Adipocyte (in vitro differentiated cells): ENCODE measurements around the gene STAB1.
A peak's percentile ranks its signal among the peaks of the same experiment; 100 is the strongest.

ENCODE experiments used
- DNase-seq: peaks from one replicate; pipeline ENCODE4 v3.0.0-alpha.2; 2015; ENCODE audit warnings: low read depth
- H3K27me3 ChIP-seq: replicated peaks from 2 replicates; pipeline ENCODE4 v1.7.0; 2013; ENCODE audit warnings: mild to moderate bottlenecking, low read length, moderate library complexity; ENCODE audit not compliant: control insufficient read depth, insufficient read depth
- H3K36me3 ChIP-seq: 2 replicates; pipeline ENCODE4 v1.7.0; 2013; ENCODE audit warnings: low read length, mild to moderate bottlenecking, moderate library complexity; ENCODE audit not compliant: control insufficient read depth, insufficient read depth, severe bottlenecking
- H3K4me1 ChIP-seq: 2 replicates; pipeline ENCODE4 v1.7.0; 2013; ENCODE audit warnings: mild to moderate bottlenecking, low read length, moderate library complexity; ENCODE audit not compliant: control insufficient read depth, insufficient read depth
- H3K4me3 ChIP-seq: 2 replicates; pipeline ENCODE4 v1.7.0; 2013; ENCODE audit warnings: mild to moderate bottlenecking, low read length, moderate library complexity
- H3K9ac ChIP-seq: 2 replicates; pipeline ENCODE4 v1.7.0; 2013; ENCODE audit warnings: mild to moderate bottlenecking, low read length, moderate library complexity
- H3K9me3 ChIP-seq: 2 replicates; pipeline ENCODE4 v1.7.0; 2013; ENCODE audit warnings: mild to moderate bottlenecking, low read length, moderate library complexity; ENCODE audit not compliant: control insufficient read depth

STAB1 gene

GRCh38 chr3:52469001-52469400, 26.1 kb upstream of the STAB1 start:
- Histone ChIP-seq H3K27me3 (no peaks in the 10 kb centered on the region), H3K4me1 (peaks cover 49% of the 10 kb centered on the region), H3K36me3 (peaks cover 46% of the 10 kb centered on the region), H3K9me3 (no peaks in the 10 kb centered on the region), H3K9ac (peak overlapping the region; percentile 59), H3K4me3 (no peak overlapping the region)
- DNase-seq, result no peak

GRCh38 chr3:52470920-52471319, 24.2 kb upstream of the STAB1 start:
- Histone ChIP-seq H3K4me3 (no peak overlapping the region), H3K9me3 (no peaks in the 10 kb centered on the region), H3K4me1 (peaks cover 44% of the 10 kb centered on the region), H3K9ac (no peak overlapping the region), H3K36me3 (peaks cover 50% of the 10 kb centered on the region), H3K27me3 (no peaks in the 10 kb centered on the region)
- no peak for DNase-seq

- peaks cover 56% of the 10 kb centered on the region for H3K36me3 ChIP-seq
- no peak overlapping the region for H3K4me3 ChIP-seq
- no peaks in the 10 kb centered on the region for H3K27me3 ChIP-seq
- peak; percentile 70 for DNase-seq
- H3K4me1 ChIP-seq, result peaks cover 41% of the 10 kb centered on the region
- no peaks in the 10 kb centered on the region for H3K9me3 ChIP-seq
- no peak overlapping the region for H3K9ac ChIP-seq
These were observed 23.5 kb upstream of the STAB1 start for GRCh38 chr3:52471371-52472238.

GRCh38 chr3:52472239-52473000, 22.7 kb upstream of the STAB1 start:
- no peaks in the 10 kb centered on the region for H3K9me3 ChIP-seq
- H3K36me3 ChIP-seq, result peaks cover 62% of the 10 kb centered on the region

GRCh38 chr3:52473026-52473425, 22.1 kb upstream of the STAB1 start:
- Histone ChIP-seq H3K9ac (no peak overlapping the region), H3K36me3 (peaks cover 68% of the 10 kb centered on the region), H3K9me3 (no peaks in the 10 kb centered on the region), H3K4me1 (peaks cover 29% of the 10 kb centered on the region), H3K4me3 (no peak overlapping the region), H3K27me3 (no peaks in the 10 kb centered on the region)
- no peak for DNase-seq

More at GRCh38 chr3:52472239-52473000, 22.7 kb upstream of the STAB1 start:
- no peak overlapping the region for H3K4me3 ChIP-seq
- no peak for DNase-seq
- H3K4me1 ChIP-seq, result peaks cover 35% of the 10 kb centered on the region
- H3K27me3 ChIP-seq, result no peaks in the 10 kb centered on the region
- H3K9ac ChIP-seq, result no peak overlapping the region

- H3K9ac ChIP-seq, result no peak overlapping the region
- H3K4me3 ChIP-seq, result no peak overlapping the region
- no peaks in the 10 kb centered on the region for H3K27me3 ChIP-seq
- H3K4me1 ChIP-seq, result peaks cover 8% of the 10 kb centered on the region
- DNase-seq, result no peak
- H3K36me3 ChIP-seq, result peaks cover 94% of the 10 kb centered on the region
- no peaks in the 10 kb centered on the region for H3K9me3 ChIP-seq
These were observed 17.9 kb upstream of the STAB1 start for GRCh38 chr3:52477076-52477795.

GRCh38 chr3:52477796-52478095, 17.4 kb upstream of the STAB1 start:
- Histone ChIP-seq H3K9me3 (no peaks in the 10 kb centered on the region), H3K36me3 (peaks cover 94% of the 10 kb centered on the region), H3K9ac (no peak overlapping the region), H3K27me3 (no peaks in the 10 kb centered on the region), H3K4me3 (no peak overlapping the region), H3K4me1 (peaks cover 5% of the 10 kb centered on the region)
- DNase-seq, result no peak

- peaks cover 17% of the 10 kb centered on the region for H3K4me1 ChIP-seq
- H3K36me3 ChIP-seq, result peaks cover 82% of the 10 kb centered on the region
- DNase-seq, result no peak
These were observed 15.9 kb upstream of the STAB1 start for GRCh38 chr3:52479037-52479876.

GRCh38 chr3:52479877-52480575, 15.1 kb upstream of the STAB1 start:
- no peaks in the 10 kb centered on the region for H3K27me3 ChIP-seq
- peaks cover 24% of the 10 kb centered on the region for H3K4me1 ChIP-seq
- H3K9me3 ChIP-seq, result no peaks in the 10 kb centered on the region
- H3K4me3 ChIP-seq, result no peak overlapping the region
- no peak overlapping the region for H3K9ac ChIP-seq
- no peak for DNase-seq
- peaks cover 76% of the 10 kb centered on the region for H3K36me3 ChIP-seq

More at GRCh38 chr3:52479037-52479876, 15.9 kb upstream of the STAB1 start:
- no peak overlapping the region for H3K4me3 ChIP-seq
- no peaks in the 10 kb centered on the region for H3K27me3 ChIP-seq
- no peak overlapping the region for H3K9ac ChIP-seq
- no peaks in the 10 kb centered on the region for H3K9me3 ChIP-seq
